HG03521 (cell line): Measurements from ENCODE around the gene KCNQ2.

Experiments
- ATAC-seq: cut with Tn5 transposase; IDR thresholded peaks from one replicate; pipeline ENCODE4 v1.9.1; 2021; ENCODE audit warnings: mild to moderate bottlenecking, moderate library complexity; ENCODE audit not compliant: unreplicated experiment

The KCNQ2 gene

GRCh38 chr20:63374504-63374903 is 98.0 kb downstream of the KCNQ2 start:
- no peak for ATAC-seq

GRCh38 chr20:63373996-63374395 is 98.5 kb downstream of the KCNQ2 start:
- ATAC-seq, result no peak

GRCh38 chr20:63372971-63373885 is 99.2 kb downstream of the KCNQ2 start:
- no peak for ATAC-seq

- no peak for ATAC-seq
Observed at GRCh38 chr20:63371291-63371865, 101.1 kb downstream of the KCNQ2 start.

- ATAC-seq, result no peak
Observed at GRCh38 chr20:63370618-63371187, 101.8 kb downstream of the KCNQ2 start.

DNA sequence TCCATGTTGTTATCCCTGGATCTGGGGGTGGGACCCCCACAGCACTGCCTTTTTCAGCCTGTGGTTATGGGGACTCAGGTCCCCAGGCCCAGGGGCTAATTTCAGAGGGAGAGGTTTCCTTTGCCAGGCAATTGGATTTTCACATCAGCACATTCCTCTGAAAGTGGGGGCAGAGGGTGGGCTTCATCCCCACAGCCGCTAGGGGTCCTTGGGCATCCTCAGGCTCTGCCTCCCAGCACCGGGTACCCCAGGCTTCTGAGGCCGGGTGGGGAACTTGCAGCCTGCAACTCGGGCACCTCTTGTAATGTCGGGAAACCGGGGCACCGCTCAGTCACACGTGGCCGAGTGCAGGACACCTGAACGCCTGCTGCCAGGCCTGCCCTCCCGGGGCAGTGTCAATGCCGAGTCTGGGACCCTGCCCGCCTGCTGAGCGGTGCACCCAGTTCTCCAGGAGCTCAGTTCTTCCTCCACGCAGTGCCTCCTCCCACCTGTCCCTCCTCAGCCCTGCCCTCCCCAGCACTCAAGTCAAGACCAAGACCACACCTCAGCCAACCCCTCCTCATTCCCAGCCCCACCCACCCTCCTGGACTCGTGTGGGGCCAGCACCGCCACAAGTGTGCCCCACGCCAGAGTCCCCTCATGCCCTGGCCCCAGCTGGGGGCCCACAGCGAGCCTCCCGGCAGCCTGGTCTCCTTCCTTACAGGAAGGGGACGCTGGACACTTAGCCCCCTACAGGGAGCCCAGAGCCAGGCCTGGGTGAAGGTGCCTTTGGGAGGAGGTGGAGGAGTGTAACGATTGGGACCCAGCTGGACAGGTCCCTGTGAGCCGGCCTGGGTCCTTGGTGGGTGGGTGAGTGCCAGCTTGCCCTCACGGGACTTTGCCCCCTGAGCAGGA is 102.5 kb downstream of the KCNQ2 start:
- ATAC-seq, result no peak

GRCh38 chr20:63369024-63369530 is 103.4 kb downstream of the KCNQ2 start:
- ATAC-seq, result no peak

- no peak for ATAC-seq
Observed at GRCh38 chr20:63368151-63368550, 104.3 kb downstream of the KCNQ2 start.

- ATAC-seq, result no peak
Observed at GRCh38 chr20:63367446-63368055, 104.9 kb downstream of the KCNQ2 start.

- ATAC-seq, result no peak
Observed at GRCh38 chr20:63366390-63367365, 105.8 kb downstream of the KCNQ2 start.

DNA sequence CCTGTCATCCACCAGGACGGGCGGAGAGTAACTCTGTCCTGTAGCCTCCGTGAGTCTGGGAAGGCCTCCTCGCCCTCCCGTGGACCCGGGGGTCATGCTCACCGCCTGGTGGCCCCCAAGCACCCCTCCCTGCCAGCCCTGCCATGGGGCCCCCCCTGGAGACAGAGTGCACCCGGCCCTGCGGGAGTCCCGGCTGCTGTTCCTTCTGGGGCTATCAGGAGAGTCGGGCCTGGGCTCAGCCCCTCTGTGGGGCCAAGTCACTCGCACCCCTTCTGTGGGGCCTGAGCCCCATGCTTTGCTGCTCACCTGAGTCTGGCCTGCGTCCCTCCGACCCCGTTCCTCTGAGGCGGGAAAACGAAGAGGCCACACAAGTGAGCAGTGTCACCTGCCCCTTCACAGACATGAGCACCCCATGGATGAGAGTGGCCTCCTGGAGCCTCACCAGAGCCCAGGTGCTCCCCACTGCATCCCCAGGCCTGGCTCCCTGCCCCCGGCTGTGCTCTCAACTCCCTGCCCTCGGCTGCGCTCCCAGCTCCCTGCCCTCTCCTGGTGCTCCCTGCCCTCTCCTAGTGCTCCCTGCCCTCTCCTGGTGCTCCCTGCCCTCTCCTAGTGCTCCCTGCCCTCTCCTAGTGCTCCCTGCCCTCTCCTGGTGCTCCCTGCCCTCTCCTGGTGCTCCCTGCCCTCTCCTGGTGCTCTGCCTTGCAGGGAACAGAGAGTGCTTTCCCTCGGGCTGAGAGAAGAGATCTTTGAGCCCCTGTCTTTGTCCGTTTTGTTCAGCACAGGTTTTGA is 106.7 kb downstream of the KCNQ2 start:
- ATAC-seq, result no peak

GRCh38 chr20:63364801-63365585 is 107.5 kb downstream of the KCNQ2 start:
- no peak for ATAC-seq

DNA sequence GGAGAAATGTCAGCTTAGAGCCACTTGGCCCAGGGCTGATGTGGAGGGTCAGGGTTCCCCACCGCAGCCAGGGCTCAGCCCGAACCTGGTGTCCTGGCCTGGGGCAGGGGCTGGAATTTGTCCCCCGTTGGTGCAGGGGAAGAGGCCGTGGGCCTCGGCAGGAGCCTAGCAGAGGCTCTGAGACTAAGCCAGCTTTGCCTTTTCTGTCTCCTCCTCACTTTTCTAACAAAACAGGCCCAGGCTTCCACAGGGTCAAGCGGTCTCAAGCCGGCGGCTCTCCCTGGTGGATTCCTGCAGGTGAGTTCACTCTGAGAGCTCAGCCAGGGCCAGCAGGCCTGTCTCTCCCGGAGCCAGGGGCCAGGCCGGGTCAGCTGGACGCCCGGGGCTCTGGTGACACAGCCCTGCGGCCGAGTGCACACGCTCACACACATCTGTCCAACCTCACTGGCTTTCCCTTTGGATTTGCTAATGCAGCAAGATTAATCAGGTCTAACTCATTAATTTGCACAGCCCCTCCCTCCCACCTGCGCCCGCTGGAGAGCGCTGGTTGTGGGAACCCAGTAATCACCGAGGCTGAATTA is 108.4 kb downstream of the KCNQ2 start:
- ATAC-seq, result no peak

DNA sequence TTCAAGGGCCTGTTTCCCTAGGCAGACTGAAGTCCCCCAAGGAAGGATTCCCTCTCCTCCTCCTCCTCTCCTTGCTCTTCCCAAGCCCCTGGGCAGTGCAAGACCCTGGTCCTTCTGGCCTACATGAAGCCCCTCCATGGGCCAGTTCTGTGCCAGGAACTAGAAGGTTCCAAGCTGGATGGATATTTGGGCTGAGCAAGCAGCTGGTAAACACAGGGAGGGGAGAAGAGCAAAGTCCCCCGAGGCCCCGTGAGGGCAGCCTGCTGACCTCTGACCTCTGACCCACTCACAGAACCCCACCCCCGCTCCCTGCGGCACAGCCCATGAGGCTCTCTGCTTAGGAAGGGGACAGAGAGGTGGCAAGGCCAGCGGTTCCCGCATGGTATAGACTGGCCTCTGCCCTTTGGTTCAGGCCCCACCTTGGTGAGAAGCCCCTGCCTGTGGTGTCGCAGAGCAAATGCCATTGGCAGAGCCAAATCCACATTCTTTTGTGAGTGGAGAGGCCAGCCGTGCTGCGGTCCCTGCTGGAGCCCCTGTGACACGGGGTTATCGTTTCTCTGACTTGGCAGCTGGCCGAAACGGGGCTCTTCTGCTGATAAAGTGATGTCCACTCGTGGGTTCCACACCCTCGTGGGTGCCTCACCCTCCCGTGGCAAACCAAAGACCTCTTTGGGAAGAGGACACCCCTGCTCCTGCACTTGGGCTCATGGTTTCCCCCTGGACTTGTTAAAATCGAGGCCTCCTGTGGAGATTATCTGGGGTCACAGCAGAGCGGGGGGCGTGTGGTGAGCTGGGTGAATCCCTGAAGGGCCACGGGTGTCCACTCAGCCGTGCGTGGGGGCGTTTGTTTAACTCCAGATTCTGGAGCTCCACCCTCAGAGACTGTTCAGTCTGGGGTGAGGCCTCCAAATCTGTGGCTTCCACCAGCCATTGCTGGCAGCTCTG is 109.2 kb downstream of the KCNQ2 start:
- no peak for ATAC-seq

DNA sequence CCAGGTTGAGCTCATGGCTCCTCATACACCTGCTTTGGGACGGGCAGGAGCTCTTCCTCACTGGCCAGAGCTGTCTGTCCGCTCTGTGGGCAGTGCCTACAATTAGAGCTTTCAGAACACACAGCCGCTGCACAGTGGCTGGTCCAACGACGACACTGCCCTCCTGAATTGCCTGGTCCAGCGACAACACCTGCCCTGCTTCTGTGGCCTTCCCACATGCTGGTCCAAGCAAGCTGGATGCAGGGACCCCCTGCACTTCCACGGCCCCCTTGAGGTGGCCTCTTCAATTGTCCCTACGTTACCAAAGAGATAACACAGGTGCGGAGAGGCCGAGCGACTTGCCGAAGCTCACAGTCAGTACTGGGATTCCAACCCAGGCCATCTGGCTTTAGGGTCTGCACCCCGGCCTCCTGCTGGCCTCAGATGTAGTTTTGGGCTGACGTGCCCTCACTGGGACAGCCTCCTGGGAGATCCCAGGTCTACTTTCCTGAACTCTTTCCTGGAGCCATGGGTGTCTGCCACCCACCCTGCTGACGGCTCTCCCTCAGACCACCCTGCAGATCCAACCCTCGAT is 109.9 kb downstream of the KCNQ2 start:
- ATAC-seq, result no peak
